Islet of Langerhans (tissue), 1 donor: ENCODE results near the gene RPS6KA3.
A peak's percentile ranks its signal among the peaks of the same experiment; 100 is the strongest.
"Not testable (repeated sequence)": the region's sequence is repeated elsewhere in the genome, so short reads cannot be mapped to it uniquely, and the experiment has no call there.

Experiments
- FAIRE-seq: peaks from one replicate; lab custom pipeline; 2011; peaks lifted over from hg19 to GRCh38; lab: Jason Lieb, UNC

RPS6KA3 gene

GRCh38 chrX:20218836-20219505, 47.7 kb downstream of the RPS6KA3 start:
- no peak for FAIRE-seq

- no peak for FAIRE-seq
These were observed 48.8 kb downstream of the RPS6KA3 start for GRCh38 chrX:20217906-20218305.

GRCh38 chrX:20217271-20217670, 49.4 kb downstream of the RPS6KA3 start:
- FAIRE-seq: no peak

GRCh38 chrX:20215565-20215964, 51.1 kb downstream of the RPS6KA3 start:
- FAIRE-seq: no peak

- FAIRE-seq: no peak
These were observed 54.1 kb downstream of the RPS6KA3 start for GRCh38 chrX:20212486-20213089.

- FAIRE-seq: no peak
These were observed 55.4 kb downstream of the RPS6KA3 start for GRCh38 chrX:20211261-20211786.

- FAIRE-seq: no peak
These were observed 60.6 kb downstream of the RPS6KA3 start for GRCh38 chrX:20205927-20206708.

GRCh38 chrX:20204351-20204750, 62.4 kb downstream of the RPS6KA3 start:
- FAIRE-seq: no peak

- FAIRE-seq: peak; percentile 45
These were observed 69.0 kb downstream of the RPS6KA3 start for GRCh38 chrX:20197641-20198210.

- FAIRE-seq: no peak
These were observed 77.5 kb downstream of the RPS6KA3 start for GRCh38 chrX:20189171-20189570.

GRCh38 chrX:20181598-20182329, 84.9 kb downstream of the RPS6KA3 start:
- FAIRE-seq: no peak

GRCh38 chrX:20177093-20177492, 89.6 kb downstream of the RPS6KA3 start:
- no peak for FAIRE-seq

- no peak for FAIRE-seq
These were observed 92.9 kb downstream of the RPS6KA3 start for GRCh38 chrX:20173856-20174255.

- no peak for FAIRE-seq
These were observed 93.4 kb downstream of the RPS6KA3 start for GRCh38 chrX:20173313-20173712.

- no peak for FAIRE-seq
These were observed 94.8 kb downstream of the RPS6KA3 start for GRCh38 chrX:20171887-20172286.

- FAIRE-seq: not testable (repeated sequence)
These were observed 104.2 kb downstream of the RPS6KA3 start for GRCh38 chrX:20162516-20162915.

GRCh38 chrX:20159797-20160385, 106.8 kb downstream of the RPS6KA3 start:
- FAIRE-seq: no peak

- FAIRE-seq: no peak
These were observed 115.0 kb downstream of the RPS6KA3 start for GRCh38 chrX:20151689-20152088.

- no peak for FAIRE-seq
These were observed 117.4 kb downstream of the RPS6KA3 start for GRCh38 chrX:20149326-20149725.

- no peak for FAIRE-seq
These were observed 119.1 kb downstream of the RPS6KA3 start for GRCh38 chrX:20147561-20147960.

- no peak for FAIRE-seq
These were observed 122.2 kb downstream of the RPS6KA3 start for GRCh38 chrX:20144491-20144890.

GRCh38 chrX:20143561-20143960, 123.1 kb downstream of the RPS6KA3 start:
- FAIRE-seq: no peak
